ENCODE results near the gene KCNH5.

Gene KCNH5

GRCh38 chr14:62994096-62994495, 51.2 kb downstream of the KCNH5 start:
- peak; percentile 21 for DNase-seq

GRCh38 chr14:62988967-62989366, 56.3 kb downstream of the KCNH5 start:
- DNase-seq: no peak

GRCh38 chr14:62983821-62984220, 61.4 kb downstream of the KCNH5 start:
- DNase-seq: no peak

GRCh38 chr14:62980693-62981092, 64.6 kb downstream of the KCNH5 start:
- DNase-seq: no peak

GRCh38 chr14:62957562-62957961, 87.7 kb downstream of the KCNH5 start:
- no peak for DNase-seq

- DNase-seq: no peak
These were observed 88.8 kb downstream of the KCNH5 start for GRCh38 chr14:62956413-62956812.

GRCh38 chr14:62954165-62954564, 91.1 kb downstream of the KCNH5 start:
- DNase-seq: no peak

GRCh38 chr14:62952226-62952625, 93.0 kb downstream of the KCNH5 start:
- no peak for DNase-seq

GRCh38 chr14:62947301-62947700, 98.0 kb downstream of the KCNH5 start:
- DNase-seq: no peak

- DNase-seq: no peak
These were observed 99.0 kb downstream of the KCNH5 start for GRCh38 chr14:62946221-62946620.

- DNase-seq: no peak
These were observed 102.1 kb downstream of the KCNH5 start for GRCh38 chr14:62943202-62943601.

- DNase-seq: no peak
These were observed 105.3 kb downstream of the KCNH5 start for GRCh38 chr14:62939970-62940369.

- DNase-seq: no peak
These were observed 106.5 kb downstream of the KCNH5 start for GRCh38 chr14:62938778-62939177.

GRCh38 chr14:62934439-62934838, 110.8 kb downstream of the KCNH5 start:
- DNase-seq: no peak

GRCh38 chr14:62921466-62921865, 123.8 kb downstream of the KCNH5 start:
- no peak for DNase-seq

GRCh38 chr14:62916551-62916950, 128.7 kb downstream of the KCNH5 start:
- DNase-seq: no peak

- no peak for DNase-seq
These were observed 130.4 kb downstream of the KCNH5 start for GRCh38 chr14:62914873-62915272.

GRCh38 chr14:62914025-62914424, 131.2 kb downstream of the KCNH5 start:
- DNase-seq: no peak

GRCh38 chr14:62908506-62908905, 136.8 kb downstream of the KCNH5 start:
- DNase-seq: no peak

- DNase-seq: no peak
These were observed 139.7 kb downstream of the KCNH5 start for GRCh38 chr14:62905566-62905965.

GRCh38 chr14:62897771-62898170, 147.5 kb downstream of the KCNH5 start:
- DNase-seq: no peak

GRCh38 chr14:62896932-62897456, 148.3 kb downstream of the KCNH5 start:
- no peak for DNase-seq

GRCh38 chr14:62894736-62895135, 150.5 kb downstream of the KCNH5 start:
- no peak for DNase-seq

GRCh38 chr14:62889364-62889763, 155.9 kb downstream of the KCNH5 start:
- DNase-seq: no peak

GRCh38 chr14:62886461-62886860, 158.8 kb downstream of the KCNH5 start:
- no peak for DNase-seq

GRCh38 chr14:62885451-62885850, 159.8 kb downstream of the KCNH5 start:
- peak; percentile 48 for DNase-seq
